ENCODE measurements around the gene EML1.

Gene EML1

GRCh38 chr14:99779751-99780150 is 13.5 kb upstream of the EML1 start:
- DNase-seq (ENCODE audit: low read depth) = peak; percentile 37

DNA sequence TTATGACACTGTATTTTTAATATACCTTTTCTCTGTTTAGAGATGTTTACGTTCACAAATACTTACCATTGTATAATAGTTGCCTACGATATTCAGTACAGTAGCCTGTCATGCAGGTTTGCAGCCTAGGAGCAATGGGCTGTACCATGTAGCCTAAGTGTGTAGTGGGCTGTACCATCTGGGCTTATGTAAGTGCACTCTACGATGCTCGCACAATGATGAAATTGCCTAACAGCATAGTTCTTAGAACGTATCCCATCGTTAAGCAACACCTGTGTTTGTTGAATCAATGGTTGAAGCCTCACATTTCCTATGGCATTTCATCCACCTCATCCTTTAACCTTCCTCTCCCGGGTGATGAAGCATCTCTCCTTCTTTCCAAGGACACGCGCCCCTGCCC is 12.5 kb upstream of the EML1 start:
- no peak for DNase-seq (ENCODE audit: low read depth)

DNA sequence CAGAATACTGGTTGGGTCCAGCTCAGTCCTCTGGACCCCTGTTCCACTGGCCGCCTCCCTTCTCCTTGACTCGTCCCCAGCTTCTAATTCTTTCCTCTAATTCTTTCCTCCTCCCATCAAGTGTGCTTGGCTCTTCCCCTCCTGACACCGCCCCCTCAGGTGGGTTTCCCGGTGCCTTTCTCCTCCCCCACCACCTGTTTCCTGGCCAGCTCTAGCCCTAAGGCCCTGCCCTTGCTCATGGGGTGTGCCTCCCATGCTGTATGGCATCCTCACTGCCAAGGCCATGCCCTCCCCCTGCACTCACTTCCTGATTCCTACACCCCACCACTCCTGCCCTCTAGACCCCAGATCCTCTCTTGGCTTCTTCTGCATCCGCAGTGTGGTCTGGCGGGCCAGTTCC is 12.1 kb upstream of the EML1 start:
- DNase-seq (ENCODE audit: low read depth) = no peak

- DNase-seq (ENCODE audit: low read depth) = no peak
These were observed 11.2 kb upstream of the EML1 start for GRCh38 chr14:99781853-99782610.

DNA sequence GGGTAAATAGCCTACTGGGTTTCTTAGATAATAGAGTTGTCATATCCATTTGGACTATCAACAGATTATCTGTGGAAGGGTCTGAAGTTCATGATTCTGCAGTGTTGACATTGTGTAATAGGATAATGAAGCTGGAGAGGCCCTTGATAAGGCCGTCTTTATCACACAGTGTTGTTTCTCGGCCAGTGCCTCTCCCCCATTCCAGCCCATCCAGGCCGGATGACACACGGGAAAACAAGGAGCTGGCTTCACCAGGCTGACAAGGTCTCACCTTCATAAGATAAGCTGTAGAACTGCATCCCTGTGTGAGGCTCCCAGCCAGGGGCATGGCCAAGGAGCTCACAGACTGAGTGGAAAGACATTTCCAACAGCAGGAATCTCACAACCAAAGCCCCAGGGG is 8.7 kb upstream of the EML1 start:
- DNase-seq (ENCODE audit: low read depth) = peak; percentile 57

DNA sequence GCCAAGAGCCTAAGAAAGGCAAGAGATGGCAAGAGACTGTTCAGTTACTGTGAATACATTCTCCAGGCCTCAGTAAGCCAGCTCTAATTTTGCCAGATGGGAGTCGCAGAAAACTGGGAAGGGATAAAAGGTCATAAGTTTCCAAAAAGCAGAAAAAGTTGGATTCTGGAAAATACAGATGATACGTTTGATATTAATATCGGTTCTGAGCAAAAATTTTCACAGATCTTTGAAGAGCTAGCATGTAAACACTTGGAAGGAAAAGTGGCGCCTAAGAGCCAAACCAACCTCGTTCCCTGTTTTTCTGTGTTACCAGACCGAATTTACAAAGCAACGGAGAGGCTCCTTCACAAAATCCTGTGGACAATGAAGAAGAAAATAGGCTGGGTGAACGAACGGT is 7.8 kb upstream of the EML1 start:
- DNase-seq (ENCODE audit: low read depth) = no peak

GRCh38 chr14:99786511-99786989 is 6.7 kb upstream of the EML1 start:
- DNase-seq (ENCODE audit: low read depth) = no peak

- no peak for DNase-seq (ENCODE audit: low read depth)
These were observed 4.5 kb upstream of the EML1 start for GRCh38 chr14:99788713-99789112.

DNA sequence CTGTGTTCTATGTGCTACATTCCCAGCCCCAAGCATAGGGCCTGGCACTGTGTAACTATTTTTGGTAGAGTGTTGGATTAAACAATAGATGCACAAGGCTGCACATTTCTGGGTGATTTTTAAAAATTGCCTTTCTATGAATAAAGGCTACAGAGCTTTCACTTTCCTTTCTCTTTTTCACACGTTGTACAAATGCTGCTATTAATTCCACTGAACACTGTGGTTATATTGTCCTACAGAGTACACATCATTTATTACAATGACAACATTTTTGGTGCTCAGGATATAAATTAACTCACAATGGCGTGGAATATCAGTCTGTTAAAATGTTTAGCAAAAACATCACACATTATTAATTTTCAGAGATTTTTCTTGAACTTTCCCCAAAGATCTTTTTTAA is 3.6 kb upstream of the EML1 start:
- DNase-seq (ENCODE audit: low read depth) = no peak

DNA sequence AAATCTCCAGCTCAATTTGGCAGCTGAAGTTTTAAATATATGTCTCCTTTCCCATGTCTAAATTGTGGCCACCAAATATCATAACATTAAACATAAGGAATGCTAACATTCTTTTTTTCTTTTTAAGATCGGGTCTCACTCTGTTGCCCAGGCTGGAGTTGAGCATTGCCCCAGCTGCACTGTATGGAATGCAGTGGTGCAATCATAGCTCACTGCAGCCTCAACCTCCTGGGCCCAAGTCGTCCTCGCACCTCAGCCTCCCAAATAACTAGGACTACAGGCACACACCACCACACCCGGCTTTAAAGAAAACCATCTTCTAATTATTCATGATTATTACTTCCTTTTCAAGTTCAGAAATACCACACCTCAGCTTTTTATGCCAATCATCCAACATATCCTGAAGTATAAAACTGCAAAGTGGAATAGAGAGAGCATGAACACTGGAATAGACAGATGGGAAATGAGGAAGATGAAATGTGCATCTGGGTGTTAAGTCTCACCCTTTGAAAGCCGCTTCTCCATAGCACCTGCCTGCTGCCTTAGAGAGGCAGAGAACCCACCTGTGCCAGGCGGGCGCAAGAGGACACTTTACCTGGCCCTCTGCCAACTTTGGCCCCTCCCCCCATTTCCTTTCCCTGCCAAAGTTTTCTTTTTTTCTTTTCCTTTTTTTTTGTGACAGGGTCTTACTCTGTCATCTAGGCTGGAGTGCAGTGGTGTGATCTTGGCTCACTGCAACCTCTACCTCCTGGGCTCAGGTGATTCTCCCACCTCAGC is 2.8 kb upstream of the EML1 start:
- no peak for DNase-seq (ENCODE audit: low read depth)

GRCh38 chr14:99790978-99791376 is 2.2 kb upstream of the EML1 start:
- DNase-seq (ENCODE audit: low read depth) = no peak

DNA sequence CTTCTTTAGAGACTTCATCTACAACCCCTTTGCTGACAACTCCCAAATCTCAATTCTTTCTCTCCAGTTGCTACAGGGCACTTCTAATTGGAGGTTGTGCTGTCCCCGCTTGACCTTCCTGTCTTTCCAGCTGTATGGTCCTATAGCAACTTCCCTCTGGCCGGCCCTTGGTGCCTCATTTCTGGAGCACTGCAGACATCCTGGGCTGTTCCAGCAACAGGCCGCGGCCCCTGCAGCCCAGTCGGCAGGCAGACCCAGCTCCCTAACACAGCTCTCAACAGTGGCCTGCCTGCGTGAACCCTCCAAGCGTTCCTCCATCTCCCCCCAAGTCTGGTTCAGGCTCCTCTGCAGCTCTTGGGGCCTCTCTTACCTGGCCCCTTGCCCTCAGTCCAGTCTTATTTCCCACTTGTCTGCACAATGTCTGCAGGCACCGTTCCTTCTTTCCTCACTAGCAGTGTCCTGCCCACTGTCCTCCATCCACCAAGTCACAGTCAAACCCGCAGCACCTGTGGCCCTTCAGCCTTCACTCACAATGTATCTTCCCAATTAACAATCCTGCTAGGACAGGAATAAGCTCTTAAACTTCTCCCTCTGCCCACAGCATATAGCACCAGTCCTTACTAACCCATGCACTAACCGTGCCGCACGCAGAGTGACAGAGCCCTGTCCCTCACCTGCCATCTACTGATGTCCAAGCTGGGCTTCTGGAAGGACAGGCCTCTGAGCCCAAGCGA is 1.6 kb upstream of the EML1 start:
- no peak for DNase-seq (ENCODE audit: low read depth)

DNA sequence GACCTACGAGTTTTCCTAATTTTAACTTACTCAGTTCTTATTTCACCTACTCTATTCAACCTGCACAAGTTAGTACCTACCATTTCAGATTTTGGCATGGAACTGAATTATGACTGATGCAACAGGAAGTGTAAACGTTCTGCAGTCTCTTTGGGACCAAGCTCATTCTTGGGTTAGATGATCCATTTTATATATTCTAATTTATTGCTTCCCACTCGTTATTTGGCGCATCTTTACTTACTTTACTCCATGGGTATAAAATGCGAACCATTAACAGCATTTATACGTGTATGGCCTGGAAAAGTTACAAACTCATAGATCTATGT is 1.0 kb upstream of the EML1 start:
- no peak for DNase-seq (ENCODE audit: low read depth)

DNA sequence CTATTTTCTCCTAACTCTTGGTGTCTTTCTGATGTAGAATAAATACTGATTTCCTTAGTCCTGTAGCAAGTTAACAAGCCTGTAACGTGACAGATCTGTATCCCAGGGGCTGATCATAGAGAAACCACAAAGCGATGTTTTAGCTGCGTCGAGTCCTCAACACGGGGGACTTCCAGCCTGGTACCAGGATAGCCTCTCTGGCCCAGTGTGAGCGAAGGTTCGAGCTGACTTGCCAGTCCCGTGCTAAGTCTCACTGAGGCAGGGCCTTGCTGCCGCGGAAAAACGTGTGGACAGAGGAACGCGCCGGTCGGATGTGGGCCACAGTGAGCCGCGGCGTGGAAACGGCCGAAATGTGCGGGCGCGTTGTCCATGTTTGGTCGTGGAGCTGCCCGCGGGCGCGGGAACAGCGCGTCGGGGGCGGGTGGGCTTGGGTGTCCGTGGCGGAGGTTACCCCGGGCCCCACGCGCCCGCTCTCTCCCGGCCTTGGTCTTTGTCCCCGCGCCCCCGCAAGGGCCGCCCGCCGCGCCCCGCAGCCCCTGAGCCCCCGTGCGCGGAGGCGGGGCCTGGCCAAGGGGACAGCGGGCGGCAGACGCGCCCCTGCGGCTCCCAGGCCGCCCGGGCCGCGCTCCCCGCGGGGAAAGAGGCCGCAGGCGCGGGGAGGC is 531 bp upstream of the EML1 start:
- no peak for DNase-seq (ENCODE audit: low read depth)

DNA sequence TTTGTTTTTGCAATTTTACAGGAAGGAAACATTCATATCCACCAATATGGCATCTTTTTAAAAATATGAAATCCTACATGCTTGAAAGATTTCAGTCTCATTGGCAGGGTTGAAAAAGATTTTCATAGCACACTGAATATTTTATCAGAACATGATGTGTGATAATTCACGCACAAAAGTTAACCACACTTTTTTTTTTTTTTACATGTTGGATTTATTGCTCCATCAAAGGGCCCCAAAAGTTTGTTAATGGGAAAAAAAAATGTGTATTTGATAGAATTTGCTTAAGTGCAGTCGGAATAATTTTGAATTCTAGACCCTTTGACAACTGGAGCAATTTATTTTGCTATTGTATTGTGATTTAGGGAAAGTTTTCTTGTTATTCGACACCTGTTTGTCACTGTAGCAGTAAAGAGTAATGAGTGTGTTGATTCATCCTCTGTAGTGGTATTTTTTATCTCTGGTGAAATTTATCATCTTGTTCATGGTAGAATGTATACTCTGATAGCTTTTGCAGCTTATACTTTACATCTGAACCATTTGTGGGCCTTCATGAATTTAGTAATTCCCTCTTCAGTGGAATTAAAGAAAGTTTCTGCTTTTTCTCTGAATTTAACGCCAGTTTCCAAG is 1.1 kb downstream of the EML1 start:
- DNase-seq (ENCODE audit: low read depth) = no peak

- no peak for DNase-seq (ENCODE audit: low read depth)
These were observed 1.8 kb downstream of the EML1 start for GRCh38 chr14:99795046-99795445.

DNA sequence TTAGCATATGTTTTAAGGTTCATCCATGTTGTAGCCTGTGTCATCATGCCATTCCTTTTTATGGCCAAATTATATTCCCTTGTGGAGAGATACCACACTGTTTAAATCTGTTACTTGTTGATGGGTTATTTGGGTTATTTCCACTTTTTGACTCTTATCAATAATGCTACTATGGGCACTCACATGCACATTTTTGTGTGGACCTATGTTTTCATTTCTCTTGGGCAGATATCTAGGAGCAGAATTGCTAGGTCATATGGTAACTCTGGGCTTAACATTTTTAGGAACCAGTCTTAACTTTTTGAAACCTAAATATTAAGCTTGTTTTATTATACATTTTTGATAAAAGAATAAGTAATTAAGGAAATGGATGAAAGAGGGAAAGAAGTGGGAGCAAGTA is 4.0 kb downstream of the EML1 start:
- DNase-seq (ENCODE audit: low read depth) = no peak

GRCh38 chr14:99800781-99801180 is 7.6 kb downstream of the EML1 start:
- DNase-seq (ENCODE audit: low read depth) = no peak

- DNase-seq (ENCODE audit: low read depth) = no peak
These were observed 9.3 kb downstream of the EML1 start for GRCh38 chr14:99802301-99803105.

- DNase-seq (ENCODE audit: low read depth) = no peak
These were observed 10.0 kb downstream of the EML1 start for GRCh38 chr14:99803106-99803775.

DNA sequence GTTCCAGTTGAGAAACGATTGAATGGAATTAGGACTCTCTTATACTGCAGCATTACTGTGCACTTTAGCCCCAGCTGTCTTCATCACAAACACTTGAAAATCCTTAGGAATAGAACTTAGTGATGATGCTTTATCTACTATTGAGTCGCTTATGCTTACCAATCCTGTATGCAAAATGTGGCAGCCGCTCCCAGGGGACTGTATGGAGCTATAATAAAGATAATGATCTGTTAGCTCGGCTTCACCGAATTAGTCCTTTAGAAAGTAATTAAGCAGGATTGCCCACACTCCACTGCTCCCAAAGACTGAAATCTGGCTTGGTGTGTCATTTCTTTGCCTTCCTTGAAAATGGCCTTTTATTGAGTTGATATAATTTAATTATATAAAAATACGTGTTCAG is 10.6 kb downstream of the EML1 start:
- DNase-seq (ENCODE audit: low read depth) = no peak
